HepG2 (cell line): Measurements from ENCODE around the gene MCC. TPM values are rescaled to one million over a fixed set of nuclear protein-coding genes. Genes with fewer than 3 reads are reported as not detected.

ENCODE experiments used
- ATRX ChIP-seq: sonication (generic); formaldehyde crosslinking; IDR thresholded peaks from 2 replicates; pipeline ENCODE4 v1.4.0; 2020; ENCODE audit warnings: missing genetic modification reagents, borderline replicate concordance
- CREM ChIP-seq, 2 experiments: sonication (generic) in 1 of 2; formaldehyde crosslinking in 1 of 2; IDR thresholded peaks; 2 replicates each; pipeline versions ENCODE4 v1.4.0 to v1.6.1; 2016 to 2020; ENCODE audit warnings: antibody characterized with exemption in 1 of 2, mild to moderate bottlenecking in 1 of 2, missing genetic modification reagents in 1 of 2
- HDAC2 ChIP-seq: sonication (generic); formaldehyde crosslinking; IDR thresholded peaks from 2 replicates; pipeline ENCODE4 v1.4.0; 2020; ENCODE audit warnings: missing genetic modification reagents
- MXD3 ChIP-seq: IDR thresholded peaks from 2 replicates; pipeline ENCODE4 v1.6.1; 2016; ENCODE audit warnings: mild to moderate bottlenecking, missing biosample characterization, missing genetic modification reagents
- NCOR1 ChIP-seq: fragments of 200-600 bp; sonication (generic); IDR thresholded peaks from 2 replicates; pipeline ENCODE4 v1.7.0; 2017; ENCODE audit warnings: antibody characterized with exemption, low read length, borderline replicate concordance
- POLR2A ChIP-seq, 2 experiments: IDR thresholded peaks; 2 replicates each; pipeline ENCODE4 v1.6.1; 2011; ENCODE audit warnings: low read depth in 2 of 2, low read length in 2 of 2, mild to moderate bottlenecking in 1 of 2, moderate library complexity in 1 of 2; ENCODE audit not compliant: insufficient read depth in 1 of 2
- RAD51 ChIP-seq: fragments of 450-650 bp; IDR thresholded peaks from 2 replicates; pipeline ENCODE4 v1.6.1; 2016; ENCODE audit warnings: borderline replicate concordance
- SIX4 ChIP-seq: sonication (generic); formaldehyde crosslinking; IDR thresholded peaks from 2 replicates; pipeline ENCODE4 v1.4.0; 2020; ENCODE audit warnings: missing genetic modification reagents
- TEAD3 ChIP-seq: optimal IDR thresholded peaks from 2 replicates; pipeline ENCODE3; 2016; ENCODE audit warnings: borderline replicate concordance
- ZBTB7A ChIP-seq: sonication (generic); formaldehyde crosslinking; IDR thresholded peaks from 2 replicates; pipeline ENCODE4 v1.8.0; 2022; ENCODE audit warnings: mild to moderate bottlenecking, missing genetic modification reagents
- ZEB1 ChIP-seq: IDR thresholded peaks from 2 replicates; pipeline ENCODE4 v1.6.1; 2012; ENCODE audit warnings: mild to moderate bottlenecking, low read depth, inconsistent platforms; ENCODE audit not compliant: insufficient replicate concordance
- ZNF33A ChIP-seq: sonication (generic); formaldehyde crosslinking; IDR thresholded peaks from 2 replicates; pipeline ENCODE4 v1.5.1; 2020; ENCODE audit warnings: missing genetic modification reagents, mild to moderate bottlenecking, moderate library complexity, borderline replicate concordance
- ZNF607 ChIP-seq: sonication (generic); formaldehyde crosslinking; IDR thresholded peaks from 2 replicates; pipeline ENCODE4 v1.5.1; 2020; ENCODE audit warnings: missing genetic modification reagents, mild to moderate bottlenecking, borderline replicate concordance
- polyA plus RNA-seq, 8 experiments: library from polyadenylated mRNA; depleted of rRNA in 3 of 8; stranded (reverse) in 7 of 8; unstranded in 1 of 8; fragments of >200 nt; fragmentation: Illumina TruSeq in 4 of 8; extraction: Trizol in 4 of 8; gene quantifications; 2 replicates each; pipeline versions ENCODE4 v1.2.1 to v1.2.3, GENCODE V29; 2011 to 2016; ENCODE audit warnings: low read depth in 4 of 8, missing spikeins in 1 of 8, mixed read lengths in 1 of 8; ENCODE audit not compliant: insufficient read depth in 1 of 8
- total RNA-seq, 5 experiments: library from RNA; depleted of rRNA; stranded (reverse); fragments of >200 nt; fragmentation: Illumina TruSeq; extraction: Trizol; gene quantifications; 2 replicates each; pipeline ENCODE4 v1.2.3, GENCODE V29; 2016; ENCODE audit warnings: low read depth in 1 of 5
- TF ChIP-seq, protein P1 (sequence below): sonication (generic); formaldehyde crosslinking; IDR thresholded peaks from 2 replicates; pipeline ENCODE4 v1.5.0; 2020; ENCODE audit warnings: missing genetic modification reagents
- TF ChIP-seq, protein P2 (sequence below): sonication (generic); formaldehyde crosslinking; IDR thresholded peaks from 2 replicates; pipeline ENCODE4 v1.4.0; 2020; ENCODE audit warnings: missing genetic modification reagents
- TF ChIP-seq, protein P3 (sequence below): sonication (generic); formaldehyde crosslinking; IDR thresholded peaks from 2 replicates; pipeline ENCODE4 v1.9.0; 2021; ENCODE audit warnings: missing genetic modification reagents, borderline replicate concordance
- TF ChIP-seq, protein P4 (sequence below): sonication (generic); formaldehyde crosslinking; IDR thresholded peaks from 2 replicates; pipeline ENCODE4 v1.8.1; 2023; ENCODE audit warnings: mild to moderate bottlenecking, missing genetic modification reagents
- TF ChIP-seq, protein P5 (sequence below): sonication (generic); formaldehyde crosslinking; IDR thresholded peaks from 2 replicates; pipeline ENCODE4 v1.8.0; 2022; ENCODE audit warnings: missing genetic modification reagents, low read depth, mild to moderate bottlenecking, borderline replicate concordance

Gene MCC
- total and polyA plus RNA-seq, 2 of the 13 experiments (the other 11 are each of a cell fraction or from before 2014, with no cell fraction given): 0.55 to 2.4 TPM

DNA sequence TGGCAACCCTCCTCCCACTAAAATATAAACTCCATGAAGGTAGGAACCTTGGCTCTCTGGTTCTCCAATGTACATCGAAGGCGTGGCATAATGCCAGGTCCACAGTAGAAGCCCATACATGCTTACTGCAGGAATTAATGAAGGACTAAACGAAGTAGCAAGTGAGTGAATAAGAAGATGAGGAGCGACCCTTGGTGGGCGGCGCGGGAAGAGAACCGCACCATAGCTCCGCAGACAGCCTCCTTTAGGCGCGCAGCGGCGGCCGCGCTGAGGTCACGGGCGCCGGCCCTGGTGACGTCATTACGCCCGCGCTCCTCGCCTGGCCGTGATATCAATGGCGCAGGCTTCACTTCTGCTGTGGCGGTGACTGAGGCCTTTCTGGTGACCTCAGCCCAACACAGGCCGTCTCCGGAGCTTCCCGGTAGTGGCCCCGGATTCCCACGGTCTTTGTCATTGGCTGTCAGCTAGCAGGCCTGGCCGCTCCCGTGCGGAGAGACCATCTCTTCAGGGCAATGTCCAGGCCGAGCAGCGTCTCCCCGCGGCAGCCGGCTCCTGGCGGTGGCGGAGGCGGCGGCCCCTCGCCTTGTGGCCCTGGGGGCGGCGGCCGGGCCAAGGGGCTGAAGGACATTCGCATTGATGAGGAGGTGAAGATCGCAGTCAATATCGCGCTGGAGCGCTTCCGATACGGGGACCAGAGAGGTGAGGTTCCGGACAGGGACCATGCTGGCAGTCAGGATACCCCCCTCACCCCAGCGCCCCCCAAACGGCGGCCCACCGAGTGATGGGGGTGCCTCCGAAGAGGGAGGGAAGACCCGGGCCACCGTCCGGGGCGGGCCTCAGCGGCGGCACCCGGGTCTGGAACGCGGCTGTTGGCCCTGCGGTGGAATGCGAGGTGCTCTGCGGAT, 25.4 kb upstream of the MCC start, which contains the start of gene YTHDC2 (continued):
- TF ChIP-seq, protein P1, sequence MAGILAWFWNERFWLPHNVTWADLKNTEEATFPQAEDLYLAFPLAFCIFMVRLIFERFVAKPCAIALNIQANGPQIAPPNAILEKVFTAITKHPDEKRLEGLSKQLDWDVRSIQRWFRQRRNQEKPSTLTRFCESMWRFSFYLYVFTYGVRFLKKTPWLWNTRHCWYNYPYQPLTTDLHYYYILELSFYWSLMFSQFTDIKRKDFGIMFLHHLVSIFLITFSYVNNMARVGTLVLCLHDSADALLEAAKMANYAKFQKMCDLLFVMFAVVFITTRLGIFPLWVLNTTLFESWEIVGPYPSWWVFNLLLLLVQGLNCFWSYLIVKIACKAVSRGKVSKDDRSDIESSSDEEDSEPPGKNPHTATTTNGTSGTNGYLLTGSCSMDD: no peak
- TF ChIP-seq, protein P2, sequence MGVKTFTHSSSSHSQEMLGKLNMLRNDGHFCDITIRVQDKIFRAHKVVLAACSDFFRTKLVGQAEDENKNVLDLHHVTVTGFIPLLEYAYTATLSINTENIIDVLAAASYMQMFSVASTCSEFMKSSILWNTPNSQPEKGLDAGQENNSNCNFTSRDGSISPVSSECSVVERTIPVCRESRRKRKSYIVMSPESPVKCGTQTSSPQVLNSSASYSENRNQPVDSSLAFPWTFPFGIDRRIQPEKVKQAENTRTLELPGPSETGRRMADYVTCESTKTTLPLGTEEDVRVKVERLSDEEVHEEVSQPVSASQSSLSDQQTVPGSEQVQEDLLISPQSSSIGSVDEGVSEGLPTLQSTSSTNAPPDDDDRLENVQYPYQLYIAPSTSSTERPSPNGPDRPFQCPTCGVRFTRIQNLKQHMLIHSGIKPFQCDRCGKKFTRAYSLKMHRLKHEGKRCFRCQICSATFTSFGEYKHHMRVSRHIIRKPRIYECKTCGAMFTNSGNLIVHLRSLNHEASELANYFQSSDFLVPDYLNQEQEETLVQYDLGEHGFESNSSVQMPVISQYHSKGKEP (CRISPR knock-in tag): no peak; the same call in 1 of the 2 replicates
- TF ChIP-seq NCOR1 (no peak), TEAD3 (CRISPR knock-in tag) (peak; percentile 61), HDAC2 (CRISPR knock-in tag) (peak; percentile 62), CREM (IDR thresholded peaks at IDR 0.05) (peak; percentile 81), CREM (CRISPR knock-in tag; IDR thresholded peaks at IDR 0.05) (peak; percentile 50; the same call in 1 of the 2 replicates), ZEB1 (no peak), MXD3 (CRISPR knock-in tag) (no peak), ZNF33A (CRISPR knock-in tag) (no peak), RAD51 (no peak), ZNF607 (CRISPR knock-in tag) (no peak), ZBTB7A (0 out of 2 replicates have a peak, but pooled peaks have one; percentile 40), POLR2A (IDR thresholded peaks at IDR 0.05; ENCODE audit: insufficient read depth in 1 of 2, low read depth in 2 of 2, low read length in 2 of 2) (peak; percentile 78 to 82), SIX4 (CRISPR knock-in tag) (0 out of 2 replicates have a peak, but pooled peaks have one; percentile 20), ATRX (CRISPR knock-in tag) (no peak)
- TF ChIP-seq, protein P3, sequence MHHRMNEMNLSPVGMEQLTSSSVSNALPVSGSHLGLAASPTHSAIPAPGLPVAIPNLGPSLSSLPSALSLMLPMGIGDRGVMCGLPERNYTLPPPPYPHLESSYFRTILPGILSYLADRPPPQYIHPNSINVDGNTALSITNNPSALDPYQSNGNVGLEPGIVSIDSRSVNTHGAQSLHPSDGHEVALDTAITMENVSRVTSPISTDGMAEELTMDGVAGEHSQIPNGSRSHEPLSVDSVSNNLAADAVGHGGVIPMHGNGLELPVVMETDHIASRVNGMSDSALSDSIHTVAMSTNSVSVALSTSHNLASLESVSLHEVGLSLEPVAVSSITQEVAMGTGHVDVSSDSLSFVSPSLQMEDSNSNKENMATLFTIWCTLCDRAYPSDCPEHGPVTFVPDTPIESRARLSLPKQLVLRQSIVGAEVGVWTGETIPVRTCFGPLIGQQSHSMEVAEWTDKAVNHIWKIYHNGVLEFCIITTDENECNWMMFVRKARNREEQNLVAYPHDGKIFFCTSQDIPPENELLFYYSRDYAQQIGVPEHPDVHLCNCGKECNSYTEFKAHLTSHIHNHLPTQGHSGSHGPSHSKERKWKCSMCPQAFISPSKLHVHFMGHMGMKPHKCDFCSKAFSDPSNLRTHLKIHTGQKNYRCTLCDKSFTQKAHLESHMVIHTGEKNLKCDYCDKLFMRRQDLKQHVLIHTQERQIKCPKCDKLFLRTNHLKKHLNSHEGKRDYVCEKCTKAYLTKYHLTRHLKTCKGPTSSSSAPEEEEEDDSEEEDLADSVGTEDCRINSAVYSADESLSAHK (CRISPR knock-in tag): no peak
- TF ChIP-seq, protein P4, sequence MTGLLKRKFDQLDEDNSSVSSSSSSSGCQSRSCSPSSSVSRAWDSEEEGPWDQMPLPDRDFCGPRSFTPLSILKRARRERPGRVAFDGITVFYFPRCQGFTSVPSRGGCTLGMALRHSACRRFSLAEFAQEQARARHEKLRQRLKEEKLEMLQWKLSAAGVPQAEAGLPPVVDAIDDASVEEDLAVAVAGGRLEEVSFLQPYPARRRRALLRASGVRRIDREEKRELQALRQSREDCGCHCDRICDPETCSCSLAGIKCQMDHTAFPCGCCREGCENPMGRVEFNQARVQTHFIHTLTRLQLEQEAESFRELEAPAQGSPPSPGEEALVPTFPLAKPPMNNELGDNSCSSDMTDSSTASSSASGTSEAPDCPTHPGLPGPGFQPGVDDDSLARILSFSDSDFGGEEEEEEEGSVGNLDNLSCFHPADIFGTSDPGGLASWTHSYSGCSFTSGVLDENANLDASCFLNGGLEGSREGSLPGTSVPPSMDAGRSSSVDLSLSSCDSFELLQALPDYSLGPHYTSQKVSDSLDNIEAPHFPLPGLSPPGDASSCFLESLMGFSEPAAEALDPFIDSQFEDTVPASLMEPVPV (CRISPR knock-in tag): 0 out of 2 replicates have a peak, but pooled peaks have one; percentile 52
- TF ChIP-seq, protein P5, sequence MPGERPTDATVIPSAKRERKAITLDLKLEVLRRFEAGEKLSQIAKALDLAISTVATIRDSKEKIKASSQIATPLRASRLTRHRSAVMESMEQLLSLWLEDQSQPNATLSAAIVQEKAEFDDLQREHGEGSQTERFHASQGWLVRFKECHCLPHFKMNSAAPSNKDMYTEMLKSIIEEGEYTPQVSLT: no peak
